GM12801 (cell line): Measurements from ENCODE around the gene WNT3.

Source experiments
- TF ChIP-seq, protein P1 (sequence below): IDR thresholded peaks from one replicate; pipeline ENCODE4 v1.5.1; 2011; ENCODE audit warnings: control low read depth; ENCODE audit not compliant: insufficient read length; ENCODE audit errors: extremely low read depth

Gene WNT3

DNA sequence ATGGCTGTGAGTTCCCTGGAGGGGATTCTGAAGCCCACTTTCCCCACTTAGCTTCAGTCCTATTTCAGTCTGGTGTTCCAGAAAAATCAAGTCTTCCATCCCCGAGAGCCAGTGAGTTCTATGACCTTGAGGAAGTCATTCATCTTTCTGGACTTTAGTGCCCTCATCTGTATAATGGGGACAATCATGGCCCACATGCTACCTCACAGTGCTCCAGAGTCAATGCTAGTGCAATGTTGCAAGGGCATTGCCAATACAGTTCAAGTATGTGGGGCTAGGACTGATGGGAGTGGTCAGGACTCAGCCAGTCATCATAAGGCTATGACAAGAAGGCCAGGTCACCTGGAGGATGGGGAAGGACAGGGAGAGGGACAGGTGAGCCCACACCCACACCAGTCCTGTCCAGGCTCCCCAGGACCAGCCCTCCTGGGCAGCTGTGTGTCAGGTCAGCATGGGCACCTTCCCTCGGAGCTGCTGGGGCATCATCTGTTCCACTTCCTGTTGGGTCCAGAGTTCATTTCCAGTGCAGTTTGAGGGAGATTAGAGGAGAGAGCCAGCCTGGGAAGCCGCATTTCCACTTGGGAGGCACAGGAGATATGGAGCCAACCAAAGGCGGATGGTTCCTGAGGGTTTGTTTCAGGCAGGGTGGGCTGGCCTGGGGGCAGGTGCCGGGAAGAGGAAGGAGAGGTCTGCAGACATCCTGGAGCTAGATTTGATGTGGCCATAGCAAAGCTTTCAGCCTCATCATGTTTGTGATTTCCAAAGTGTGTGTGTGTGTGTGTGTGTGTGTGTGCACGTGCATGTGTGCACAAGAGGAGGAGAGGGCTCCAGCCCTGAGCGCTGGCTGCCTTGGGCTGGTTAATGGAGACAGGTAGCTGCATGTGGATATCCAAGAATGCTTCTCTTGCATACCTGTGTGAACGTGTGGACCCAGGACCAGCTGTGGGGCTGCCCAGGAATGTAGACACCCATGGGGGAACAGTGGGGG is 29.0 kb upstream of the WNT3 start:
- TF ChIP-seq, protein P1, sequence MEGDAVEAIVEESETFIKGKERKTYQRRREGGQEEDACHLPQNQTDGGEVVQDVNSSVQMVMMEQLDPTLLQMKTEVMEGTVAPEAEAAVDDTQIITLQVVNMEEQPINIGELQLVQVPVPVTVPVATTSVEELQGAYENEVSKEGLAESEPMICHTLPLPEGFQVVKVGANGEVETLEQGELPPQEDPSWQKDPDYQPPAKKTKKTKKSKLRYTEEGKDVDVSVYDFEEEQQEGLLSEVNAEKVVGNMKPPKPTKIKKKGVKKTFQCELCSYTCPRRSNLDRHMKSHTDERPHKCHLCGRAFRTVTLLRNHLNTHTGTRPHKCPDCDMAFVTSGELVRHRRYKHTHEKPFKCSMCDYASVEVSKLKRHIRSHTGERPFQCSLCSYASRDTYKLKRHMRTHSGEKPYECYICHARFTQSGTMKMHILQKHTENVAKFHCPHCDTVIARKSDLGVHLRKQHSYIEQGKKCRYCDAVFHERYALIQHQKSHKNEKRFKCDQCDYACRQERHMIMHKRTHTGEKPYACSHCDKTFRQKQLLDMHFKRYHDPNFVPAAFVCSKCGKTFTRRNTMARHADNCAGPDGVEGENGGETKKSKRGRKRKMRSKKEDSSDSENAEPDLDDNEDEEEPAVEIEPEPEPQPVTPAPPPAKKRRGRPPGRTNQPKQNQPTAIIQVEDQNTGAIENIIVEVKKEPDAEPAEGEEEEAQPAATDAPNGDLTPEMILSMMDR: no peak

DNA sequence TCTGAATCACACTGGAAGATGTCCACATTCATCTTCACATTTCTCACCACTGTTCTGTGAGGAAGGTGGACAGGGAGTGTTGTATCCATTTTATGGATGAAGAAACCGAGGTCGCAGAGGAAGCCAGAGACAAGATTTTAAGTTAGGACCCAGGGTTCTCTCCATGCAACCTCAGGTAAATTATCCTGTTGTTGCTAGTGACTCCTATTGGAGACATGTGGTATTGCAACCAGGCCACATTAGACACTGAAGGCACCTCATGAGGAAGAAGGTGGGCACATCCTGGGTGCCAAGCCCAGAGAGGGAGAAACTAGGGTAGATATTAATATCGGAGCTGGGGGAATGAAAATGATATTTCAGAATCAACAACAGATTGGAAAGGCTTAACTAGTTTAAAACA is 24.3 kb upstream of the WNT3 start:
- TF ChIP-seq, protein P1: no peak

DNA sequence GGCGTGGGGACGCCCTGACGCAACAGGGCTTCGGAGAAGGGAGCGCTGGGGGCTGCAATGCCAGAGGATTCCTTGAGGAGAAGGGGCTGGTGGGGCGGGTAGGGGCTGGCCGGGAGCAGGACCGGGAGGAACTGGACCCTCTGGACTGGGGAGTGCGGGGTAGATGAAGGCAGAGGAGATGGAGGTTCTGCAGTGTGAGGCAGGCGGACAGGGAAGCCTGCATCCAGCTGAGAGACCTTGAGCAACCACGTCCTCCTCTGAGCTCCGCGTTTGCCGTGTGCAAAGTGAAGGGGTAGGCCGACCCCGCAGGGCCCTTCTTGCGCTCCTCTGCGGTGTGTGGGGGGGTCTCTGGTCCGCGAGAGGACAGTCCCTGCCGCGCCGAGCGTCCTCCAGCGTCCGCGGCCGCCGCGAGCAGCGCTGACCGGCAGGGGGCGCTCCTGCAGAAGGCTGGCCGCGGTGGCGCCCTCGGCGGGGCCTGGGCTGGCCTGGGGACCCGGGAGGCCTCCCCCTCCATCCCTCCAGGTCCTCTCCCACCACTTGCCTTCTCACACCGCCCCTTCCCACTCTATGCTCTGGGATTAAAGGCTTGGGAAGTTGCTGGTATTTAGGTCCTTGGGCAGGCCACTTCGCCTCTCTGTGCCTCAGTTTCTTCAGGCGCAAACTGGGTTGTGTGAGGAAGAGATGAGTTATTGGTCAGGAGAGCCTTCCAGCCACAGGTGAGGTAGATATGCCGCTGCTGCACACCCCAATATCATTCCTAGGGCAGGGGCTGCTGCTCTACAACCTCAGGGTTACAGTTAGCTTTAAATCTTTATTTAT is 23.3 kb upstream of the WNT3 start:
- TF ChIP-seq, protein P1: no peak

GRCh38 chr17:46839211-46839610 is 20.7 kb upstream of the WNT3 start:
- TF ChIP-seq, protein P1: no peak

- TF ChIP-seq, protein P1: no peak
Measured at GRCh38 chr17:46837521-46837920, 19.0 kb upstream of the WNT3 start.

- TF ChIP-seq, protein P1: no peak
Measured at GRCh38 chr17:46836500-46836899, 18.0 kb upstream of the WNT3 start.

- TF ChIP-seq, protein P1: no peak
Measured at GRCh38 chr17:46834846-46835245, 16.4 kb upstream of the WNT3 start.
